HepG2 (cell line): ENCODE data around the gene ZNF184. TPM values are rescaled to one million over a fixed set of nuclear protein-coding genes. Genes with fewer than 3 reads are reported as not detected.

Experiments used
- polyA plus RNA-seq, 8 experiments: library from polyadenylated mRNA; depleted of rRNA in 3 of 8; stranded (reverse) in 7 of 8; unstranded in 1 of 8; fragments of >200 nt; fragmentation: Illumina TruSeq in 4 of 8; extraction: Trizol in 4 of 8; gene quantifications; 2 replicates each; pipeline versions ENCODE4 v1.2.1 to v1.2.3, GENCODE V29; 2011 to 2016; ENCODE audit warnings: low read depth in 4 of 8, missing spikeins in 1 of 8, mixed read lengths in 1 of 8; ENCODE audit not compliant: insufficient read depth in 1 of 8
- total RNA-seq, 5 experiments: library from RNA; depleted of rRNA; stranded (reverse); fragments of >200 nt; fragmentation: Illumina TruSeq; extraction: Trizol; gene quantifications; 2 replicates each; pipeline ENCODE4 v1.2.3, GENCODE V29; 2016; ENCODE audit warnings: low read depth in 1 of 5
- TF ChIP-seq, protein P1 (sequence below): sonication (generic); formaldehyde crosslinking; IDR thresholded peaks from 2 replicates; pipeline ENCODE4 v1.4.0; 2020; ENCODE audit warnings: mild to moderate bottlenecking, missing genetic modification reagents
- TF ChIP-seq, protein P2 (sequence below): sonication (generic); formaldehyde crosslinking; IDR thresholded peaks from 2 replicates; pipeline ENCODE4 v1.4.0; 2020; ENCODE audit warnings: mild to moderate bottlenecking, low read depth, missing genetic modification reagents
- TF ChIP-seq, protein P3 (sequence below): sonication (generic); formaldehyde crosslinking; IDR thresholded peaks from 2 replicates; pipeline ENCODE4 v1.4.0; 2020; ENCODE audit warnings: missing genetic modification reagents
- TF ChIP-seq, protein P4 (sequence below): sonication (generic); formaldehyde crosslinking; IDR thresholded peaks from 2 replicates; pipeline ENCODE4 v1.4.0; 2020; ENCODE audit warnings: missing genetic modification reagents; ENCODE audit errors: not compliant biosample characterization
- TF ChIP-seq, protein P5 (sequence below): sonication (generic); IDR thresholded peaks from 2 replicates; pipeline ENCODE4 v1.6.1; 2016; ENCODE audit warnings: low read depth, borderline replicate concordance
- TF ChIP-seq, protein P6 (sequence below): sonication (generic); formaldehyde crosslinking; IDR thresholded peaks from 2 replicates; pipeline ENCODE4 v1.5.0; 2020; ENCODE audit warnings: mild to moderate bottlenecking, missing genetic modification reagents
- TF ChIP-seq, protein P7 (sequence below): sonication (generic); formaldehyde crosslinking; IDR thresholded peaks from 2 replicates; pipeline ENCODE4 v1.4.0; 2020; ENCODE audit warnings: missing genetic modification reagents
- TF ChIP-seq, protein P8 (sequence below): sonication (generic); formaldehyde crosslinking; IDR thresholded peaks from 2 replicates; pipeline ENCODE4 v1.5.1; 2020; ENCODE audit warnings: missing genetic modification reagents, mild to moderate bottlenecking, borderline replicate concordance

Gene ZNF184
- total and polyA plus RNA-seq, 2 of the 13 experiments (the other 11 are each of a cell fraction or from before 2014, with no cell fraction given): 2.1 to 10.1 TPM

DNA sequence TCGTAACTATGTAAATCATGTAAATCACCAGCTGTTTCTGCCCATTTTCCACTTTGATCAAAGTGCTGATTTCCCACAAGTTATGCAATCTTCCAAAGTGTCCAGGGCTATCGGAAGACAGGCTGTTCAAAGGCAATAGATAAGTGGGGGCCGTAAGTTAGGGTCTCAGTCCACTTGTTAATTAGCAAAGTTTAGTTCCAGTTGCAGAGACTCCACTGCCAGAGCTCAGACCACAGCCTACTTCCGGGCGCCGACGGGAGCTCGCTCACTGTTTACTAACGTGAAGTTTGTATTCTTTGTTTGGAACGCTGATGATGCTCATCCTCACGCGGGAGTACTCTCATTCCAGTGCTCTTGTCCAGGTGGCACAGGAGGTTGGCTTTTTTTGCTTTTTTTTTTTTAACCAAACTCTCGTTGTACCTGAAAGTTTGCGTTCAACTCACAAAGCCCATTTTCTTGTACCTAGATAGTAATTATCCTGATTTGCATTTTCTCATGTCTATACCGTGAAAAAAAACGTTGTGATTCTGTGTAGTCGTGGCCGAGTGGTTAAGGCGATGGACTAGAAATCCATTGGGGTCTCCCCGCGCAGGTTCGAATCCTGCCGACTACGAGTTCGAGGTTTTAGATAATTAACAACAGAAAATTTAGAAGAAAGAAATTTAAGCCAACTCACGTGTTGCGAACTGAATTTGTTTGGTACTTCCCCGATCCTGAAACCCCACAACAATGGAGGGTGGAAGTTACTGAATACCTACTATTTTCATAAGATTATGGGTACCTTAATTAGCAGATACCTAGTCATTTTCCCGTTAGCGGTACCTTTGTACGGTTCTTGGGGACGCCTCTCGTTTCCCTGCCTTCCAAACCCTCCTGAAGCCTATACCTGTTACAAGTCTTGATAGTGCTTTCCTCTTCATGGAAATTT lies 29.9 kb upstream of the ZNF184 start (continued):
- TF ChIP-seq, protein P1, sequence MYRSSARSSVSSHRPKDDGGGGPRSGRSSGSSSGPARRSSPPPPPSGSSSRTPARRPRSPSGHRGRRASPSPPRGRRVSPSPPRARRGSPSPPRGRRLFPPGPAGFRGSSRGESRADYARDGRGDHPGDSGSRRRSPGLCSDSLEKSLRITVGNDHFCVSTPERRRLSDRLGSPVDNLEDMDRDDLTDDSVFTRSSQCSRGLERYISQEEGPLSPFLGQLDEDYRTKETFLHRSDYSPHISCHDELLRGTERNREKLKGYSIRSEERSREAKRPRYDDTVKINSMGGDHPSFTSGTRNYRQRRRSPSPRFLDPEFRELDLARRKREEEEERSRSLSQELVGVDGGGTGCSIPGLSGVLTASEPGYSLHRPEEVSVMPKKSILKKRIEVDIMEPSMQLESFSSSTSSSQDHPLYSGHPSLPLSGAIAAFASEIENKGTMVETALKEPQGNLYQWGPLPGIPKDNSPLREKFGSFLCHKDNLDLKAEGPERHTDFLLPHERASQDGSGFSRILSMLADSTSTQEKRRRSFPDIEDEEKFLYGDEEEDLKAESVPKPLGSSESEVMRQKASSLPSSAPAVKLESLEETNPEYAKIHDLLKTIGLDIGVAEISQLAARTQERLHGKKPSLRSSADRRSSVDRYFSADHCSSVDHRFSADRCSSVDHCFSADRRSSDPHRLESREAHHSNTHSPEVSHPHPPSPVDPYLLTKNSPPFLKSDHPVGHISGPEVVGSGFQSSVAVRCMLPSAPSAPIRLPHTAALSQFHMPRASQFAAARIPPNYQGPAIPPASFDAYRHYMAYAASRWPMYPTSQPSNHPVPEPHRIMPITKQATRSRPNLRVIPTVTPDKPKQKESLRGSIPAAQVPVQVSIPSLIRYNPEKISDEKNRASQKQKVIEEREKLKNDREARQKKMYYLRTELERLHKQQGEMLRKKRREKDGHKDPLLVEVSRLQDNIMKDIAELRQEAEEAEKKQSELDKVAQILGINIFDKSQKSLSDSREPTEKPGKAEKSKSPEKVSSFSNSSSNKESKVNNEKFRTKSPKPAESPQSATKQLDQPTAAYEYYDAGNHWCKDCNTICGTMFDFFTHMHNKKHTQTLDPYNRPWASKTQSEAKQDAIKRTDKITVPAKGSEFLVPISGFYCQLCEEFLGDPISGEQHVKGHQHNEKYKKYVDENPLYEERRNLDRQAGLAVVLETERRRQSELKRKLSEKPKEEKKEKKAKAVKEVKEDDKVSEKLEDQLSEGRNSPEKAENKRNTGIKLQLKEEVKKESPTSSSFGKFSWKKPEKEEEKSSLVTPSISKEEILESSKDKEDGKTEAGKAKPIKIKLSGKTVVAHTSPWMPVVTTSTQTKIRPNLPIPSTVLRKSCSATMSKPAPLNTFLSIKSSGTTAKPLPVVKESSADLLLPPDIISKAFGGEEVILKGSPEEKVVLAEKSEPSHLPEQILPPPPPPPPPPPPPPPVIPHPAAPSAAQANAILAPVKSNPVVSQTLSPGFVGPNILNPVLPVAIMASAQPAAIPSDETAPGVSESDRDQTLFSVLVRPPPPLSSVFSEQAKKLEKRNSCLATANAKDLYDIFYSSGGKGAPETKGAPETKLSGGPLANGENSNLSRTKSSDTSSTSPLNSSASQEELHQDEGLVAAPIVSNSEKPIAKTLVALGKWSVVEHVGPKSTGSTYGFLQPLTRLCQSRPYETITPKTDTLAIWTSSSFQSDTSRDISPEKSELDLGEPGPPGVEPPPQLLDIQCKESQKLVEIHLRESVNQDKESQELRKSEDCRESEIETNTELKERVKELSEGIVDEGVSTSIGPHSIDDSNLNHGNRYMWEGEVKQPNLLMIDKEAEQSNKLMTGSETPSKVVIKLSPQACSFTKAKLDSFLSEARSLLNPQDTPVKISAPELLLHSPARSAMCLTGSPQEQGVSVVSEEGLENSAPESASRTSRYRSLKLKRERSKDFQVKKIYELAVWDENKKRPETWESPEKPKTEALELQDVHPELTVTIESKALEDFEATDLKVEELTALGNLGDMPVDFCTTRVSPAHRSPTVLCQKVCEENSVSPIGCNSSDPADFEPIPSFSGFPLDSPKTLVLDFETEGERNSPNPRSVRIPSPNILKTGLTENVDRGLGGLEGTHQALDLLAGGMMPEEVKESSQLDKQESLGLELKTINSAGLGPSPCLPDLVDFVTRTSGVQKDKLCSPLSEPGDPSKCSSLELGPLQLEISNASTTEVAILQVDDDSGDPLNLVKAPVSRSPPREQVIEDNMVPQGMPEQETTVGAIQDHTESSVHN (CRISPR knock-in tag): no peak
- TF ChIP-seq, protein P2, sequence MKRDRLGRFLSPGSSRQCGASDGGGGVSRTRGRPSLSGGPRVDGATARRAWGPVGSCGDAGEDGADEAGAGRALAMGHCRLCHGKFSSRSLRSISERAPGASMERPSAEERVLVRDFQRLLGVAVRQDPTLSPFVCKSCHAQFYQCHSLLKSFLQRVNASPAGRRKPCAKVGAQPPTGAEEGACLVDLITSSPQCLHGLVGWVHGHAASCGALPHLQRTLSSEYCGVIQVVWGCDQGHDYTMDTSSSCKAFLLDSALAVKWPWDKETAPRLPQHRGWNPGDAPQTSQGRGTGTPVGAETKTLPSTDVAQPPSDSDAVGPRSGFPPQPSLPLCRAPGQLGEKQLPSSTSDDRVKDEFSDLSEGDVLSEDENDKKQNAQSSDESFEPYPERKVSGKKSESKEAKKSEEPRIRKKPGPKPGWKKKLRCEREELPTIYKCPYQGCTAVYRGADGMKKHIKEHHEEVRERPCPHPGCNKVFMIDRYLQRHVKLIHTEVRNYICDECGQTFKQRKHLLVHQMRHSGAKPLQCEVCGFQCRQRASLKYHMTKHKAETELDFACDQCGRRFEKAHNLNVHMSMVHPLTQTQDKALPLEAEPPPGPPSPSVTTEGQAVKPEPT: no peak
- TF ChIP-seq, protein P3, sequence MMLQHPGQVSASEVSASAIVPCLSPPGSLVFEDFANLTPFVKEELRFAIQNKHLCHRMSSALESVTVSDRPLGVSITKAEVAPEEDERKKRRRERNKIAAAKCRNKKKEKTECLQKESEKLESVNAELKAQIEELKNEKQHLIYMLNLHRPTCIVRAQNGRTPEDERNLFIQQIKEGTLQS (CRISPR knock-in tag): no peak
- TF ChIP-seq, protein P4, sequence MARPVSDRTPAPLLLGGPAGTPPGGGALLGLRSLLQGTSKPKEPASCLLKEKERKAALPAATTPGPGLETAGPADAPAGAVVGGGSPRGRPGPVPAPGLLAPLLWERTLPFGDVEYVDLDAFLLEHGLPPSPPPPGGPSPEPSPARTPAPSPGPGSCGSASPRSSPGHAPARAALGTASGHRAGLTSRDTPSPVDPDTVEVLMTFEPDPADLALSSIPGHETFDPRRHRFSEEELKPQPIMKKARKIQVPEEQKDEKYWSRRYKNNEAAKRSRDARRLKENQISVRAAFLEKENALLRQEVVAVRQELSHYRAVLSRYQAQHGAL (CRISPR knock-in tag): no peak
- TF ChIP-seq, protein P5, sequence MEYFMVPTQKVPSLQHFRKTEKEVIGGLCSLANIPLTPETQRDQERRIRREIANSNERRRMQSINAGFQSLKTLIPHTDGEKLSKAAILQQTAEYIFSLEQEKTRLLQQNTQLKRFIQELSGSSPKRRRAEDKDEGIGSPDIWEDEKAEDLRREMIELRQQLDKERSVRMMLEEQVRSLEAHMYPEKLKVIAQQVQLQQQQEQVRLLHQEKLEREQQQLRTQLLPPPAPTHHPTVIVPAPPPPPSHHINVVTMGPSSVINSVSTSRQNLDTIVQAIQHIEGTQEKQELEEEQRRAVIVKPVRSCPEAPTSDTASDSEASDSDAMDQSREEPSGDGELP: no peak
- TF ChIP-seq, protein P6, sequence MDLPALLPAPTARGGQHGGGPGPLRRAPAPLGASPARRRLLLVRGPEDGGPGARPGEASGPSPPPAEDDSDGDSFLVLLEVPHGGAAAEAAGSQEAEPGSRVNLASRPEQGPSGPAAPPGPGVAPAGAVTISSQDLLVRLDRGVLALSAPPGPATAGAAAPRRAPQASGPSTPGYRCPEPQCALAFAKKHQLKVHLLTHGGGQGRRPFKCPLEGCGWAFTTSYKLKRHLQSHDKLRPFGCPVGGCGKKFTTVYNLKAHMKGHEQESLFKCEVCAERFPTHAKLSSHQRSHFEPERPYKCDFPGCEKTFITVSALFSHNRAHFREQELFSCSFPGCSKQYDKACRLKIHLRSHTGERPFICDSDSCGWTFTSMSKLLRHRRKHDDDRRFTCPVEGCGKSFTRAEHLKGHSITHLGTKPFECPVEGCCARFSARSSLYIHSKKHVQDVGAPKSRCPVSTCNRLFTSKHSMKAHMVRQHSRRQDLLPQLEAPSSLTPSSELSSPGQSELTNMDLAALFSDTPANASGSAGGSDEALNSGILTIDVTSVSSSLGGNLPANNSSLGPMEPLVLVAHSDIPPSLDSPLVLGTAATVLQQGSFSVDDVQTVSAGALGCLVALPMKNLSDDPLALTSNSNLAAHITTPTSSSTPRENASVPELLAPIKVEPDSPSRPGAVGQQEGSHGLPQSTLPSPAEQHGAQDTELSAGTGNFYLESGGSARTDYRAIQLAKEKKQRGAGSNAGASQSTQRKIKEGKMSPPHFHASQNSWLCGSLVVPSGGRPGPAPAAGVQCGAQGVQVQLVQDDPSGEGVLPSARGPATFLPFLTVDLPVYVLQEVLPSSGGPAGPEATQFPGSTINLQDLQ: no peak
- TF ChIP-seq, protein P7, sequence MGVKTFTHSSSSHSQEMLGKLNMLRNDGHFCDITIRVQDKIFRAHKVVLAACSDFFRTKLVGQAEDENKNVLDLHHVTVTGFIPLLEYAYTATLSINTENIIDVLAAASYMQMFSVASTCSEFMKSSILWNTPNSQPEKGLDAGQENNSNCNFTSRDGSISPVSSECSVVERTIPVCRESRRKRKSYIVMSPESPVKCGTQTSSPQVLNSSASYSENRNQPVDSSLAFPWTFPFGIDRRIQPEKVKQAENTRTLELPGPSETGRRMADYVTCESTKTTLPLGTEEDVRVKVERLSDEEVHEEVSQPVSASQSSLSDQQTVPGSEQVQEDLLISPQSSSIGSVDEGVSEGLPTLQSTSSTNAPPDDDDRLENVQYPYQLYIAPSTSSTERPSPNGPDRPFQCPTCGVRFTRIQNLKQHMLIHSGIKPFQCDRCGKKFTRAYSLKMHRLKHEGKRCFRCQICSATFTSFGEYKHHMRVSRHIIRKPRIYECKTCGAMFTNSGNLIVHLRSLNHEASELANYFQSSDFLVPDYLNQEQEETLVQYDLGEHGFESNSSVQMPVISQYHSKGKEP (CRISPR knock-in tag): no peak
- TF ChIP-seq, protein P8, sequence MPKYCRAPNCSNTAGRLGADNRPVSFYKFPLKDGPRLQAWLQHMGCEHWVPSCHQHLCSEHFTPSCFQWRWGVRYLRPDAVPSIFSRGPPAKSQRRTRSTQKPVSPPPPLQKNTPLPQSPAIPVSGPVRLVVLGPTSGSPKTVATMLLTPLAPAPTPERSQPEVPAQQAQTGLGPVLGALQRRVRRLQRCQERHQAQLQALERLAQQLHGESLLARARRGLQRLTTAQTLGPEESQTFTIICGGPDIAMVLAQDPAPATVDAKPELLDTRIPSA: peak; percentile 50; the same call in 1 of the 2 replicates
